ENCODE data around the gene CNOT3.
"Not testable (repeated sequence)": the region's sequence is repeated elsewhere in the genome, so short reads cannot be mapped to it uniquely, and the experiment has no call there.

Gene CNOT3

GRCh38 chr19:54194463-54194862 lies 56.9 kb downstream of the CNOT3 start:
- not testable (repeated sequence) for DNase-seq

- DNase-seq = no peak
Observed at GRCh38 chr19:54196536-54196935, 59.0 kb downstream of the CNOT3 start.

- DNase-seq = no peak
Observed at GRCh38 chr19:54197121-54197520, 59.6 kb downstream of the CNOT3 start.

- no peak for DNase-seq
Observed at GRCh38 chr19:54199401-54199800, 61.8 kb downstream of the CNOT3 start.

- no peak for DNase-seq
Observed at GRCh38 chr19:54201172-54201701, 63.7 kb downstream of the CNOT3 start.

GRCh38 chr19:54201980-54202379 lies 64.4 kb downstream of the CNOT3 start:
- DNase-seq = no peak

GRCh38 chr19:54203151-54203611 lies 65.6 kb downstream of the CNOT3 start:
- DNase-seq = no peak

GRCh38 chr19:54204767-54205468 lies 67.4 kb downstream of the CNOT3 start:
- no peak for DNase-seq
